GM19240 (cell line): ENCODE results near the gene METTL1.
"Not testable (repeated sequence)": the region's sequence is repeated elsewhere in the genome, so short reads cannot be mapped to it uniquely, and the experiment has no call there.

Experiments
- DNase-seq: peaks from one replicate; pipeline ENCODE4 v3.0.0; 2011; ENCODE audit warnings: low spot score; ENCODE audit not compliant: insufficient read length

Gene METTL1

GRCh38 chr12:57797933-57798332 lies 26.0 kb upstream of the METTL1 start:
- DNase-seq: no peak

DNA sequence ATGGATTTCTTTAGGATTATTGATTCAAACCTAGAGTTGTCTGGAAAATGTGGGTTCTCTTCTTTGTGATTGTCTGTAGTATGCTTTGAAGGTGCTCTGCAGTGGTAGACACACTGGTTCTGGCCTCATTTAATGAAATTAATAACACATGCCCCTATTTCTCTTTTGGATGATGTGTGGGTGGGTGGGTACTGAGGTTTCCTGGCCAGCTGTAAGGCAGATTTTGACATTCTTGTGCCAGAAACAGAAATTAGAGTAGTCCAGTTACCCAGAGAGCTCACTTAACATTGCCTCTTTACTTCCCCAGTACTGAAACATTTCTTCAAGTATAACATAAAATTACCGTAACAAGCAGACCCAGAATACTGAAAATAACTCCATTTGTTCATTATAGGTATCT lies 25.1 kb upstream of the METTL1 start:
- no peak for DNase-seq

DNA sequence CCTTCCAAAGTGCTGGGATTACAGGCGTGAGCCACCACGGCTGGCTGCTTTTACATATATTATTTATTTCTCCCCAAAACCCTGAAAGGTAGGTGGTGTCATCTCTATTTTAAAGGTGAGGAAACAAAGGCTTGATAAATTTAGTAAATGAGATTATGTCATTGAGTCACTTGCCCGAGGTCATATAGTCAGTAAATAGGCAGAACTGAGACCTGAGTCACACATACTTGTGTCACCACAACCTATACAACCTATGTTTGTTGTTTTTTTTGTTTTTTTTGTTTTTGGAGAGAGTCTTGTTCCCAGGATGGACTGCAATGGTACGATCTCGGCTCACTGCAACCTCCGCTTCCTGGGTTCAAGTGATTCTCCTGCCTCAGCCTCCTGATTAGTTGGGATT lies 23.4 kb upstream of the METTL1 start:
- no peak for DNase-seq

GRCh38 chr12:57793920-57794319 lies 22.0 kb upstream of the METTL1 start:
- no peak for DNase-seq

GRCh38 chr12:57783861-57784260 lies 12.0 kb upstream of the METTL1 start:
- no peak for DNase-seq

- no peak for DNase-seq
Measured at GRCh38 chr12:57783466-57783801, 11.5 kb upstream of the METTL1 start.

DNA sequence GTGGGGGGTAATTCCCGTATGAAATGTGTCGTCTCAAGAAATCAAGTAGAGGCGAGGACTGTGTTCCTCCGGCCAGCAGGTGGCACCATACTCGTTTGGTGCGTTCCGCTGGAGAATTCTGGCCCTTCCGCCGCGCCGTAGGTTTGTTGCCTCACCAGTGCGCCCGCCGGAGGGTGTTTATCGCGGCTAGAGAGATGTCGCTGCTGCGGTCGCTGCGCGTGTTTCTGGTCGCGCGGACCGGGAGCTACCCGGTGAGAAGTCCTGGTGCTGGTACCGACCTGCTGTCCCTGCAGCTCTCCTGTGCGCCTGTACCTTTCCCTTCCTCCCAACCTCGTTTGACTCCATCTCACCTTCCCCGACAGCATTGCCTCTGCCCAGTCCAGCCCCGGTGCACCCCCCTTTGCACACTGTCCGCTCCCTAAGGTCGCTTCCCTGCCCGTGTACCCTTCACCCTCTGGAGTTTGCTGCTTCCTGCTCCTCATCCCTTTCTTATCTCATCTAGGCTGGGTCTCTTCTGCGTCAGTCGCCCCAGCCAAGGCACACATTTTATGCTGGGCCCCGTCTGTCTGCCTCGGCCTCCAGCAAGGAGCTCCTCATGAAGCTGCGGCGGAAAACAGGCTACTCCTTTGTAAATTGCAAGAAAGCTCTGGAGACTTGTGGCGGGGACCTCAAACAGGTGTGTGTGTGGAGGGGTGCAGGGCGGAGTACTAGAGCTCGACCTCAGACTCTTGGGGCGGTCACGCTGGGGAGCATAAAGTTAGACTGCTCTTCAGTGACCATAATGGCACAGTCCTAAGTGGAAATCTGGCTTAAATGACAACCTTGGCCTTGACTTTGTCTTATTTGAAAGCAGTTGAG lies 10.9 kb upstream of the METTL1 start, which contains the start of gene TSFM:
TSS of gene TSFM (plus strand) at position 180 of the 858 bp plus-strand sequence. CDS start at position 195, 15 bp downstream.
- DNase-seq: peak; percentile 50

GRCh38 chr12:57782243-57782607 lies 10.3 kb upstream of the METTL1 start:
- no peak for DNase-seq

GRCh38 chr12:57781801-57782200 lies 9.9 kb upstream of the METTL1 start:
- no peak for DNase-seq

GRCh38 chr12:57781244-57781643 lies 9.3 kb upstream of the METTL1 start:
- no peak for DNase-seq

GRCh38 chr12:57780284-57780897 lies 8.5 kb upstream of the METTL1 start:
- DNase-seq: no peak

- no peak for DNase-seq
Measured at GRCh38 chr12:57779736-57780135, 7.8 kb upstream of the METTL1 start.

DNA sequence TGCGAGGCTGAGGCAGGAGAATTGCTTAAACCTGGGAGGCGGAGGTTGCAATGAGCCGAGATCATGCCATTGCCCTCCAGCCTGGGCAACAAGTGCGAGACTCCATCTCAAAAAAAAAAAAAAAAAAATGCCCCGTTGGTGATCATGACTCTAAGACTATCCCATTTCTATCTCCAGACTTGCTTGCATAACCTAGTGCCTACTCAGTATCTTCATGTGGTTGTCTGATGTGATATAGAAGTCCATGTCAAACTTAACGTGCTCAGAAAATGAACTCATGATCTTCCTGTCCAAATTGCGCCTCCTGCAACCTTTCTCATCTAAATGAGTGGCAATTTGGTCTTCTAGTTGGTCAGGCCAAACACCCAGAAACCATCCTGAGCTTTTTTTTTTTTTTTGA lies 6.0 kb upstream of the METTL1 start:
- DNase-seq: no peak

DNA sequence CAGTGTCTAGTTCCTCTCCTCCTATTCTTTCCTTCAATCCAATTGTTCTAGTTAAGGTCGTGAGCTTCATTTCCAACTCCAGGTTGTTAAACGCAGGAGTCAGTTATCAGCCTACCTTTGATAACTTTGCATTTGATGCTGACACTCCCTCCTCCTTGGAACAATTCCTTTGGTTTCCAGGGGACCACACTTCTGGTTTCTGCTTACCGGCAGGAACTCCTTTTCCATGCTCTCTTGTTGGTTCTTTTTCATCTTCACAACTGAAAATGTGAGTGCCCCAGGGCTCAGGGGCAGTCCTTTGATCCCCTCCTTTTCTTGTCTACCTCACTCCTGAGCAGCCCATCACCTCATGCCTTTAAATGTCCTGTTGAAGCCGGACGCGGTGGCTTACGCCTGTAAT lies 5.5 kb upstream of the METTL1 start:
- DNase-seq: no peak

DNA sequence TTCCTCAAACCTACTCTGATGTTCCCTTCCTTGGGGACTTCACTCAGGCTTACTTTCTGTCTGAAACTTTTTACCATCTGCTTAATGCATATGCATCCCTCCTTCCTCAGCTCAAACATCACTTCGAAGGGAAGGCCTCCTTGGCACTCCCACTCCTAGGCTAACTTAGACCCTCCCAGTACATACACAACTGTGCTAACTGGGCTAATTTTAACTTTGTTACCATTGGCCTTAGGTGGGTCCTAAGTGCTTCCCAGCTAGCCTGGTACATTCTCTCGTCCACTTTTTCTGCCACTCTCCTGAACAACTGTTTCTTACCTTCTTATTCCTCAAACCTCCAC lies 4.3 kb upstream of the METTL1 start:
- DNase-seq: no peak

DNA sequence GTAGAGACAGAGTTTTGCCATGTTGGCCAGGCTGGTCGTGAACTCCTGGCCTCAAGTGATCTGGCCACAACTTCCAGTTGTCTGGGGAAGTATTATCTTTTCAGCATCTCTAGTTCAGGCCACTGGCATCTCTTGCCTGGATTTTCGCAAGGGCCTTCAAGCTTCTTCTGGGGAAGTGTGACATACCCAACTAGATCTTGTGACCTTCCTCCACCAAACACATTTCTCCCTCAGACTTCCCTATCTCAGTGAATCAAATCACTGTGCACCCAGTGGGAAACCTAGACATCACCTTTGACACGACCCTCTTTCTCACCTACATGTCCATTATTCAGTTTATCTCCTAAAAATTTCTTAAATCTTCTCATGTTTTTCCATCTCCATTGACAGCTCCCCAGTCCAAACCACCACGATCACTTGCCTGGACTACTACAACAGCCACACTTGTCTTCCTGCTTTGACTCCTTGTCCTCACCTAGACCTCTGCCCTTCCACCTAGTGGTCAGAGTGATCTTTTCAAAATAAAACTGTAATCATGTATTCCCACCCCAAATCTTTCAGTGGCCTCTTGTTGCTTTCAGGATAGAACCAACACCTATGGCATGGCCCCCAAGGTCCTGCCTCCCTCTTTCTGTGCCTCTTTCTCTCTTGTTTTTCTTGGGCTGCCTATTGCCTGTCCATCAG lies 3.8 kb upstream of the METTL1 start:
- no peak for DNase-seq

GRCh38 chr12:57775044-57775443 lies 3.1 kb upstream of the METTL1 start:
- no peak for DNase-seq

DNA sequence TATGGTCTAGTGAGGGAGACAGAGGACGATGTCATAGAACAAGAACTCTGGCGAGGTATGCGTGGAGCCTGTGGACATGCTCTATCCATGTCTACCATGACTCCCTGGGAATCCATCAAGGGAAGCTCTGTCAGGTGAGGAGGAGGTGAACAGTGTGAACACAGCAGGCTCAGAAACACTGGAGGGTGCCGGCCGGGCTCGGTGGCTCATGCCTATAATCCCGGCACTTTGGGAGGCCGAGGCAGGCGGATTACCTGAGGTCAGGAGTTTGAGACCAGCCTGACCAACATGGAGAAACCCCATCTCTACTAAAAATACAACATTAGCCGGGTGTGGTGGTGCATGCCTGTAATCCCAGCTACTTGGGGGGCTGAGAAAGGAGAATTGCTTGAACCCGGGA lies 2.7 kb upstream of the METTL1 start:
- not testable (repeated sequence) for DNase-seq

DNA sequence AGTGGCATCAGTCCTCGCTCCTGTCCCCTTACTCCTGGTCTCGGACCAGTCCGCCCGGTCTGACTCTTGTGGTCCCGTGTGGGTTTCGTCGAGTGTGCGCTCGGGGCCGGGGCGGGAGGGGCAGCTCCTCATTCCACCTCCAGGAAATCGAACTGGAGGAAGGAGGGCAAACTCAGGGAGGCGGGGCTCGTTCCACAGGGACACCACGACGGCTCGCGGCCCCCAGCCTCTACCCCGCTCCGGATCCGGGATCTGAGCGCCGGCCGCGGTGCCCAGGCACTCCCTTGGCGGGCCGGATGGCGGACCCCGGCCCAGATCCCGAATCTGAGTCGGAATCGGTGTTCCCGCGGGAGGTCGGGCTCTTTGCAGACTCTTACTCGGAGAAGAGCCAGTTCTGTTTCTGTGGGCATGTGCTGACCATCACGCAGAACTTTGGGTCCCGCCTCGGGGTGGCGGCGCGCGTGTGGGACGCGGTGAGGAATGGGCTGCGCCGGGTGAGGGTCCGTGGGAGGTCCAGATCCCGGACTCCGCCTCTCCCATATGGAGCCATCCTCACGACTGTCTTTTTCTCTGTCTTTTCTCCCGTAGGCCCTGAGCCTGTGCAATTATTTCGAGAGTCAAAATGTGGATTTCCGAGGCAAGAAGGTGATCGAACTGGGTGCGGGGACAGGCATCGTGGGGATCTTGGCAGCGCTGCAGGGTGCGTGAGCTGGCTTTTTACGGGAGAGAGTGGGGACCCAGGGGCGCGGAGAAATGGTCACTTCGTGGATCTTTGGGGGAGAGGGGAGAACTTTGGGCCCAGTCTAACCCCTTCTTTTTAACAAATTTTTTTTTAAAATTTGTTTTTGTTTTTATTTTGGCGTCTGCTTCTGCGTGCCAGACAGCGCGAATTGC lies 771 bp upstream of the METTL1 start, which contains the start of gene EEF1AKMT3:
TSS of gene EEF1AKMT3 (plus strand) at position 186 of the 894 bp plus-strand sequence. CDS start at position 297, 111 bp downstream.
- DNase-seq: no peak

DNA sequence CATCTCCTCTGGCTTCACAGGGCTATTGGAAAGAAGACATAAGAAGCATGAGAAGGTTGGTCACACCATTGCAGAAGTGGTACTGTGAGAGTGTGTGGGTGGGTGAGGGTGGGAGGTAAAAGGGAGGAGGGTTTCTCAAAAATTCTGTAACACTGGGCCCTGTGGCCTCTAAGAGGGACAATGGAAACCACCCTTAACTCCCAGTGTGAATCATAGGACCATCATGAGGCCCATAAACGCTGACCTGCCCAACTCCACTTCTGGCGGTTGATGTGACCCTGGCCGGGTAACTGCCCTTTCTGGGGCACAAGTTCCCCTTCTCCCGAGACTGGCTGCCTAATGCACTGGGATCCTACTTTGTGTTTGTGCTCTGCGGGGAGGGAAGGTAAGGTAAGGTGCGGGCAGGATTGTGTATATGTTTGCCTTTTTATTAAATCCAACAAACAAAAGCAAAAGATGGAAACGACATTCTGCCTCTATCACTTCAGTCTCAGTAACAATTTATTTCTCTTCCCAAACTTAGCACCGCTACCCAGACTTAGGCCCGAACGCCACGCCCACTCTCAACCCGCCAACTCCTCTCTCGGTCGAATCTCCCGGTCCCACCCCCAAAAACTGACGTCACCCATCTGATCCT lies 551 bp downstream of the METTL1 start:
- DNase-seq: peak; percentile 83

GRCh38 chr12:57770734-57771133 lies 1.2 kb downstream of the METTL1 start:
- no peak for DNase-seq
